H1 (cell line): ENCODE results near the gene TBC1D9B. TPM values are rescaled to one million over a fixed set of nuclear protein-coding genes. Genes with fewer than 3 reads are reported as not detected.

Source experiments
- CTCF ChIA-PET: fragments of 300-600 bp; sonication (Branson Sonifier 250); formaldehyde crosslinking; loops from one replicate; lab custom pipeline; 2021; ENCODE audit not compliant: partially characterized antibody; lab: Charles Lee
- POLR2A ChIA-PET: fragments of 300-600 bp; sonication (Branson Sonifier 250); formaldehyde crosslinking; loops from one replicate; lab custom pipeline; 2021; ENCODE audit warnings: inconsistent platforms; ENCODE audit not compliant: partially characterized antibody; lab: Charles Lee
- DNase-seq, 2 experiments: peaks; one replicate each; pipeline versions ENCODE4 v3.0.0 to v3.0.0-alpha.2; 2010 to 2022; ENCODE audit warnings: low spot score in 2 of 2, low read depth in 1 of 2, mixed read lengths in 1 of 2
- FAIRE-seq: peaks from 2 replicates; lab custom pipeline; 2011; peaks lifted over from hg19 to GRCh38; lab: Jason Lieb, UNC
- H2AFZ ChIP-seq: 2 replicates; pipeline ENCODE4 v1.8.1; 2012; ENCODE audit warnings: low read length, inconsistent platforms
- H2AK5ac ChIP-seq: 2 replicates; pipeline ENCODE4 v1.6.1; 2013; ENCODE audit warnings: low read depth, low read length
- H2BK120ac ChIP-seq: replicated peaks from 2 replicates; pipeline ENCODE3; 2013; ENCODE audit warnings: low read depth, low read length, inconsistent platforms
- H2BK12ac ChIP-seq: 2 replicates; pipeline ENCODE4 v1.6.1; 2013; ENCODE audit warnings: low read depth, low read length
- H2BK15ac ChIP-seq: 2 replicates; pipeline ENCODE4 v1.6.1; 2013; ENCODE audit warnings: low read length
- H2BK20ac ChIP-seq: 2 replicates; pipeline ENCODE4 v1.6.1; 2013; ENCODE audit warnings: low read length
- H2BK5ac ChIP-seq: 2 replicates; pipeline ENCODE4 v1.6.1; 2013; ENCODE audit warnings: low read depth, low read length
- H3K14ac ChIP-seq: 2 replicates; pipeline ENCODE4 v1.6.1; 2013; ENCODE audit warnings: inconsistent platforms; ENCODE audit not compliant: insufficient read length
- H3K18ac ChIP-seq: 2 replicates; pipeline ENCODE4 v1.6.1; 2013; ENCODE audit warnings: low read length; ENCODE audit errors: extremely low read depth
- H3K23ac ChIP-seq: 2 replicates; pipeline ENCODE4 v1.6.1; 2013; ENCODE audit warnings: inconsistent platforms; ENCODE audit not compliant: insufficient read length
- H3K23me2 ChIP-seq: 2 replicates; pipeline ENCODE4 v1.6.1; 2013; ENCODE audit warnings: low read depth, low read length
- H3K27ac ChIP-seq: 2 replicates; pipeline ENCODE4 v1.6.1; 2011; ENCODE audit warnings: low read depth, low read length, inconsistent platforms
- H3K27me3 ChIP-seq, 4 experiments: replicated peaks in 1 of 4; 1 replicate in 1 of 4; 2 replicates in 3 of 4; pipeline versions ENCODE4 v1.6.1 to v1.8.1; 2011 to 2013; ENCODE audit warnings: low read length in 3 of 4, mild to moderate bottlenecking in 3 of 4, inconsistent platforms in 2 of 4, mixed read lengths in 2 of 4, moderate library complexity in 1 of 4; ENCODE audit not compliant: control insufficient read depth in 3 of 4, insufficient read depth in 3 of 4; ENCODE audit errors: extremely low read depth in 1 of 4
- H3K36me3 ChIP-seq, 4 experiments: 2 replicates each; pipeline versions ENCODE4 v1.6.1 to v1.8.1; 2011 to 2013; ENCODE audit warnings: mild to moderate bottlenecking in 4 of 4, low read length in 3 of 4, moderate library complexity in 2 of 4, control low read depth in 1 of 4, inconsistent platforms in 1 of 4; ENCODE audit not compliant: insufficient read depth in 4 of 4, control insufficient read depth in 2 of 4
- H3K4ac ChIP-seq: replicated peaks from 2 replicates; pipeline ENCODE3; 2013; ENCODE audit warnings: low read length, low read depth, mixed read lengths, inconsistent platforms; ENCODE audit not compliant: insufficient read length
- H3K4me1 ChIP-seq, 4 experiments: replicated peaks in 1 of 4; 1 replicate in 1 of 4; 2 replicates in 3 of 4; pipeline versions ENCODE4 v1.6.1 to v1.8.1; 2011 to 2013; ENCODE audit warnings: low read length in 3 of 4, inconsistent platforms in 2 of 4, mixed read lengths in 1 of 4; ENCODE audit not compliant: insufficient read depth in 4 of 4, control insufficient read depth in 3 of 4
- H3K4me2 ChIP-seq, 2 experiments: 2 replicates each; pipeline versions ENCODE4 v1.6.1 to v1.8.1; 2011 to 2013; ENCODE audit warnings: low read depth in 2 of 2, low read length in 2 of 2, control low read depth in 1 of 2, inconsistent platforms in 1 of 2, mild to moderate bottlenecking in 1 of 2; ENCODE audit not compliant: insufficient read depth in 1 of 2
- H3K4me3 ChIP-seq, 4 experiments: fragments of 200-600, 300-600 bp in 1 of 4; sonication (generic), shearing (Covaris generic), sonication (Bioruptor Twin) in 1 of 4; 2 replicates each; pipeline versions ENCODE4 v1.5.1 to v1.8.1; 2011 to 2016; ENCODE audit warnings: low read length in 4 of 4, low read depth in 3 of 4, control low read depth in 2 of 4, inconsistent platforms in 2 of 4, mild to moderate bottlenecking in 2 of 4, mixed read lengths in 1 of 4, moderate library complexity in 1 of 4; ENCODE audit not compliant: insufficient read depth in 2 of 4; ENCODE audit errors: extremely low read depth in 1 of 4
- H3K56ac ChIP-seq: replicated peaks from 2 replicates; pipeline ENCODE3; 2013; ENCODE audit warnings: low read depth, mild to moderate bottlenecking, mixed read lengths, low read length, inconsistent platforms; ENCODE audit not compliant: insufficient read length
- H3K79me1 ChIP-seq: 2 replicates; pipeline ENCODE4 v1.6.1; 2013; ENCODE audit warnings: low read depth, low read length, control low read depth
- H3K79me2 ChIP-seq, 2 experiments: 2 replicates each; pipeline versions ENCODE4 v1.6.1 to v1.8.1; 2012 to 2013; ENCODE audit warnings: low read length in 2 of 2, mild to moderate bottlenecking in 2 of 2, inconsistent platforms in 1 of 2; ENCODE audit not compliant: insufficient read depth in 2 of 2, control insufficient read depth in 1 of 2
- H3K9ac ChIP-seq, 4 experiments: replicated peaks in 1 of 4; 1 replicate in 1 of 4; 2 replicates in 3 of 4; pipeline versions ENCODE4 v1.6.1 to v1.8.1; 2011 to 2013; ENCODE audit warnings: low read depth in 3 of 4, low read length in 3 of 4, control low read depth in 2 of 4, mild to moderate bottlenecking in 2 of 4, moderate library complexity in 2 of 4, inconsistent platforms in 1 of 4; ENCODE audit errors: extremely low read depth in 1 of 4
- H3K9me3 ChIP-seq, 2 experiments: 2 replicates each; pipeline versions ENCODE4 v1.6.1 to v1.8.1; 2012 to 2013; ENCODE audit warnings: mild to moderate bottlenecking in 2 of 2, moderate library complexity in 2 of 2, control low read depth in 1 of 2, inconsistent platforms in 1 of 2, low read depth in 1 of 2, low read length in 1 of 2, mixed read lengths in 1 of 2; ENCODE audit not compliant: insufficient read depth in 2 of 2
- H4K20me1 ChIP-seq, 2 experiments: replicated peaks in 1 of 2; 2 replicates each; pipeline versions ENCODE3 to v1.8.1; 2011 to 2013; ENCODE audit warnings: inconsistent platforms in 2 of 2, low read length in 2 of 2, mild to moderate bottlenecking in 1 of 2; ENCODE audit not compliant: insufficient read depth in 2 of 2, control insufficient read depth in 1 of 2
- H4K5ac ChIP-seq: 2 replicates; pipeline ENCODE4 v1.6.1; 2013; ENCODE audit warnings: low read length, low read depth, mixed read lengths, inconsistent platforms; ENCODE audit not compliant: insufficient read length
- H4K8ac ChIP-seq: 2 replicates; pipeline ENCODE4 v1.8.0; 2013; ENCODE audit warnings: mild to moderate bottlenecking, moderate library complexity, low read length, inconsistent platforms; ENCODE audit not compliant: insufficient read depth; ENCODE audit errors: extremely low read depth
- H4K91ac ChIP-seq: replicated peaks from 2 replicates; pipeline ENCODE3; 2013; ENCODE audit warnings: low read length, mixed read lengths, inconsistent platforms; ENCODE audit not compliant: insufficient read length
- BRCA1 ChIP-seq: IDR thresholded peaks from 2 replicates; pipeline ENCODE4 v1.6.1; 2012; ENCODE audit warnings: low read depth, low read length, improper control_type of control experiment
- EP300 ChIP-seq, 2 experiments: IDR thresholded peaks; 1 replicate in 1 of 2; 2 replicates in 1 of 2; pipeline ENCODE4 v1.6.1; 2011 to 2012; ENCODE audit warnings: low read depth in 2 of 2, low read length in 2 of 2, mild to moderate bottlenecking in 2 of 2, borderline replicate concordance in 1 of 2, inconsistent platforms in 1 of 2, moderate library complexity in 1 of 2
- GTF2F1 ChIP-seq: IDR thresholded peaks from 2 replicates; pipeline ENCODE4 v1.6.1; 2012; ENCODE audit warnings: low read depth, low read length, improper control_type of control experiment, borderline replicate concordance
- HDAC2 ChIP-seq, 2 experiments: fragments of 300-600 bp in 1 of 2; sonication (generic) in 1 of 2; IDR thresholded peaks; 2 replicates each; pipeline ENCODE4 v1.6.1; 2011 to 2012; ENCODE audit warnings: low read depth in 2 of 2, low read length in 2 of 2, mild to moderate bottlenecking in 2 of 2, moderate library complexity in 2 of 2, borderline replicate concordance in 1 of 2, inconsistent platforms in 1 of 2
- HDAC6 ChIP-seq: IDR thresholded peaks from one replicate; pipeline ENCODE4 v1.7.1; 2012; ENCODE audit warnings: low read depth, mild to moderate bottlenecking, inconsistent platforms, low read length, moderate library complexity
- SIRT6 ChIP-seq: IDR thresholded peaks from one replicate; pipeline ENCODE4 v1.7.1; 2012; ENCODE audit warnings: low read length, inconsistent platforms
- SUZ12 ChIP-seq: fragments of 200-600 bp; sonication (generic); IDR thresholded peaks from 2 replicates; pipeline ENCODE4 v1.6.1; 2012; ENCODE audit warnings: mild to moderate bottlenecking, inconsistent platforms, low read length, moderate library complexity, mixed read lengths
- TAF7 ChIP-seq: optimal IDR thresholded peaks from 2 replicates; pipeline ENCODE3; 2011; ENCODE audit warnings: low read depth, mild to moderate bottlenecking, inconsistent platforms, low read length, moderate library complexity, borderline replicate concordance
- WGBS, 2 experiments: shearing (Covaris generic) in 1 of 2; methylation state at CpG; one replicate each; pipeline versions ENCODE4 v1.1.6 to v1.1.7; 2013 to 2015; ENCODE audit warnings: low lambda C conversion rate in 2 of 2, mixed read lengths in 2 of 2, inconsistent platforms in 1 of 2, low coverage in 1 of 2, missing lambda C conversion rate in 1 of 2; ENCODE audit not compliant: insufficient replicate concordance in 2 of 2, insufficient coverage in 1 of 2, insufficient read length in 1 of 2; ENCODE audit errors: extremely low coverage in 1 of 2, missing lambda C conversion rate in 1 of 2; 5-methylcytosine and 5-hydroxymethylcytosine counted together
- polyA plus RNA-seq, 7 experiments: library from polyadenylated mRNA; depleted of rRNA in 3 of 7; stranded (reverse) in 5 of 7; unstranded in 2 of 7; fragments of >200 nt in 5 of 7; fragments of 200-250 nt in 2 of 7; gene quantifications; 1 replicate in 5 of 7; 2 replicates in 1 of 7; 4 replicates in 1 of 7; pipeline versions ENCODE4 v1.2.1 to v1.2.3, GENCODE V29; 2011 to 2013; ENCODE audit warnings: missing spikeins in 2 of 7, mixed read lengths in 2 of 7
- total RNA-seq: library from RNA; stranded (reverse); fragmentation: NEBNext Ultra II Directional; extraction: Animal tissue kit (Norgen Biotek cat#: 25700); gene quantifications from 2 replicates; pipeline ENCODE4 v1.2.1, GENCODE V29; 2021

Gene TBC1D9B
- total and polyA plus RNA-seq, 2 of the 8 experiments (the other 6 are each of a cell fraction or from before 2014, with no cell fraction given) = 33.6 to 57.1 TPM

DNA sequence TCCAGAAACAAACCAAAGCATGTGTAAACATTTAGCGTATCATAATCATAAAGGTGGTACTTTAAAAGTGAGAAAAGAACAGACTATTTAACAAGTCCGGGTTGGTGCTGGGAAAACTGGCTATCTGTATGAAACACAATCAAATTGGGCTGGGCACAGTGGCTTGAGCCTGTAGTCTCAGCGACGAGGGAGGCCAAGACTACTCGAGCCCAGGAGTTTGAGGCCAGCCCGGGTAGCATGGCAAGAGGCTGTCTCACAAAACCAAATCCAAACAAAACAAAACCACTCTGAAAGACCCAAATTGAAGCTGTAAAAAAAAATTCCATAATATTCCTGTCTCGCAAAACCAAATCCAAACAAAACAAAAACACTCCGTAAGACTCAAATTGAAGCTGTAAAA lies 53.3 kb downstream of the TBC1D9B start:
- Histone ChIP-seq H3K4me1 (no peaks in the 10 kb centered on the region), H3K23me2 (peaks cover 11% of the 10 kb centered on the region), H3K56ac (no peak overlapping the region), H2BK5ac (no peak overlapping the region), H3K4me2 (no peak overlapping the region), H4K8ac (no peak overlapping the region), H2BK15ac (no peak overlapping the region), H2BK120ac (no peak overlapping the region), H4K91ac (no peak overlapping the region), H3K4me3 (no peak overlapping the region), H2BK12ac (no peak overlapping the region), H3K9ac (no peak overlapping the region), H3K23ac (no peak overlapping the region), H3K14ac (no peak overlapping the region), H3K36me3 (peaks cover 2 to 29% (median 21%) of the 10 kb centered on the region in 4 experiments; a peak in 7 of 8 replicates), H3K9me3 (no peaks in the 10 kb centered on the region), H4K20me1 (peaks cover 2 to 4% of the 10 kb centered on the region in 2 experiments), H3K79me2 (peaks cover 0 to 6% of the 10 kb centered on the region in 2 experiments; a peak in 1 of 4 replicates), H4K5ac (no peak overlapping the region), H3K18ac (no peak overlapping the region), H3K79me1 (peaks cover 3% of the 10 kb centered on the region; the same call in 1 of the 2 replicates), H2BK20ac (no peak overlapping the region), H3K4ac (no peak overlapping the region), H2AFZ (no peak overlapping the region), H2AK5ac (no peak overlapping the region), H3K27me3 (peaks cover 0 to 2% (median 0%) of the 10 kb centered on the region in 4 experiments; a peak in 1 of 7 replicates), H3K27ac (no peak overlapping the region)
- 92 to 100% methylated on average over 2 to 8 of the region's 8 CpGs for WGBS, 2 experiments
- ChIA-PET CTCF (no interaction called here), POLR2A (interaction anchor here (0.7 to 1.0 kb wide), 2 partner anchors 16 to 35 kb away, joined by 3 to 5 read pairs; no protein-coding TSS in a partner anchor)
- FAIRE-seq = no peak
- DNase-seq = no peak
- TF ChIP-seq SUZ12 = no peak
- TF ChIP-seq GTF2F1 = no peak
- TF ChIP-seq HDAC2 (IDR thresholded peaks at IDR 0.05; ENCODE audit: borderline replicate concordance in 1 of 2, low read depth in 2 of 2, low read length in 2 of 2) = no peak
- no peak for TF ChIP-seq TAF7
- no peak for TF ChIP-seq EP300 (IDR thresholded peaks at IDR 0.05; ENCODE audit: borderline replicate concordance in 1 of 2, low read depth in 2 of 2, low read length in 2 of 2)
- TF ChIP-seq SIRT6 = no peak
- no peak for TF ChIP-seq HDAC6
- TF ChIP-seq BRCA1 = no peak
